IPS-NIHi7 (cell line): ENCODE measurements around the gene TCF7L2.

Source experiments
- DNase-seq: peaks from one replicate; pipeline ENCODE4 v3.0.0; 2012; ENCODE audit warnings: mixed read lengths; ENCODE audit errors: extremely low spot score

Gene TCF7L2

DNA sequence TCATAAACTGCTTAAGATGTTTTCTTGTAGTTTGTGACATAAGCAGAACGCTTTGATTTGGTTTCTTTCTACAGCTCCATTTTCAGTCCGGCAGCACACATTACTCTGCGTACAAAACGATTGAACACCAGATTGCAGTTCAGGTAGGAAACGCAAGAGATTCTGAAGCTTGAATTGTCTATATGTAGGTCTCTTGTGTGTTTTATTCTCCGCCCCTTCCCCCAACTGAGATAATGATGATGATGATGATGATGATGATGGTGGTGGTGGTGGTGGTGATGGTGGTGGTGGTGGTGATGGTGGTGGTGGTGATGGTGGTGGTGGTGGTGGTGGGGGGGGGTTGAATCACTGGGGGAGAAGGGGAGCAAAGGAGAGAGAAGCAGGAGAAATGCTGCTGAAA lies 14.4 kb downstream of the TCF7L2 start:
- no peak for DNase-seq

DNA sequence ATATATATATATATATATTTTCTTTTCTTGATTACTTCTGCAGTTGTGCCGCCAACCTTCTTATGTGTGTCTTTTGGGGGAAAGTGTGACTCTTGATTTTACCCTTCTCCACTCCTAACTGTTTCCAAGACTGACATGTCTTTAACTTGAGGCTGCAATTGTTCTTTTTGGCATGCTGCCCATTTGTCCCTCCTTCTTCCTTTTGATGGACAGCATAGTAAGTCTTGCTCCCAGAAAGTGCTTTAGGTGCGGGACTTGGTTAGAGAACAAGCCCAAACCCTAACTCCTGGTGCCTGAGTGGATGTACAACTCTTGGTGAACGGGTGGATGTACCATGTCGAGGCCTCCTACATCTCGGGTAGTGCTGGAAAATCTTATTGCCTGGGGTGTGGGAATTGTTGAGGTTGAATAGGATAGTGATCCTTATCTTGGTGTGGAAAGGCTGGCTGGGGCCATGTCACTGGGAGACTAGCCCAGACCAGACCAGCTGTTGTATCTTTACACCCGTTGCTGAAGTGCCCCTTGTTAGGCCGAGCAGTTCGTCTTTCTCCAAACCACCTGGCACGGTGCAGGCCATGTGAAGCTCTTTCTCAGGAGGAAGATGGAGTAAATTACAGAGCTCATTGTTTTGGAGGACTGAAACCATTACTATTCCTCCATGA lies 16.3 kb downstream of the TCF7L2 start:
- no peak for DNase-seq

DNA sequence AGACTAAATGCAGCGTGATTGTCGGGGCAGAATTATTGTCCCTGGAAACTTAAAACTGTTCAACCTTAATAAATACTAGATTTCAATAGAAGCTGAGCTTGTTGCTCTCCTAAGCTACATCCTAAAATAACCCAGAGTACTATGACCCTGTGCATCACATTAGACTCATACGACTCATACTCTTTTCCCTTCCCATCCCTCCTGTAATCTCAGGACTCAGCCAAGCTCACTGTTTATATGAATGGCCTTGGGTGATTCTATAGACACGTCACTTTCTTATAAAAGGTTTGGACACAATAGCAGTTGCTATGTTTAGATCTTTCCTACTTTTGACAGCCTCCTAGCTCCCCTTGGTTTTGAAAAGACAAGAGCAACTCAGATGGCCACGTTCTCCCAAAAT lies 17.2 kb downstream of the TCF7L2 start:
- DNase-seq = no peak

DNA sequence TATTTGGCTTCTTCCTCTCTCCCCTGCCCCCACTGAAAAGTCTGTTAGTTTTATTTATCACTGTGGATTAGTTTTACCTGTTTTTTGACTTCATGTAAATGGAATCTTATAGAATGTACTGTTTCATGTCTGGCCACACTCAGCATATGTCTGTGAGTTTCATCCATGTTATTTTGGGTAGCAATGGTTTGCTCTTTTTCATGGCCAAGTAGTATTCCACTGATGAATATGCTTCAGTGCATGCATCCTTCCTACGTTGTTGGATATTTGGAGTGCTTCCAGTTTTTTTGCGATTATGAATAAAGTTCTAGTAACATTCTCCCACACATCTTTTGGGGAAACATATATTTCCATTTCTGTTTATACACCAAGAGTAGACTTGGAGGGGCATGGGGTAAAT lies 19.1 kb downstream of the TCF7L2 start:
- no peak for DNase-seq

DNA sequence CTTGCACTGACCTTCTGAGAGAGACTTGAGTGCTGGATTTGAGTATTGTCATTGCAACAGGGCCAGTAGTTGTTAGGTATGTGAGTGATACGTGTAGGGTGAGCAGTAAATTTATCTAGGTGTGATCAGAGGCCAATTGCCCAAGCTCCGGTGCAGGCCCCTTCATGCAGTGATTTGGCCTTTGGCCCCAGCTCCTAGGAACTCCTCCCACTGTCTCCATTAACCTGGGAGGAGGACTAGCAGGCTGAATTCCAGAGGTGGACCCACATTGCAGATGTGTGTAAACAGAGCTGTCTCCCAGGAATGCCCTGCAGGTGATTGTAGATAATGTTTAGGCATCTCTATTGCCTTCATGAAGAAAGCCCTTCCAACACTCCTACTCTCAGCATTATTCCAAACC lies 19.5 kb downstream of the TCF7L2 start:
- DNase-seq = peak; percentile 27

DNA sequence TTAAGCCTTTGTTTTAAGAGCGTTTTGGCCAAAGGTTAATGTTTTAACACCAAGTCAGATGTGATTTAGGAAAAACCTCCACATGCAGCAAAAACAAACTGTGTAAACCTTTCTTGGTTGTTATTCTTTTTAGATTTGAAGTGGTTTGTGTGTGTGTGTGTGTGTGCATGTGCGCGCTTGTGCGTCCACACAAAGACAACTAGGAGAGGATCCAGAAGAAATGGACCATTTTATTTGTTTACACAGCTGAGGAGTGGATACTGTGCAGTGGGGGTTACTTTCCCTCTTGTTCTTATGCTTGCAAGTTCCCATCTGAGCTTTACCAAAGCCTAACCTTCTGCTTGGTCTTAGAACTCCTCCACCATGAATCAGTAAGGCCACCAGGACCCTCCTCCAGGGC lies 20.0 kb downstream of the TCF7L2 start:
- DNase-seq = no peak

DNA sequence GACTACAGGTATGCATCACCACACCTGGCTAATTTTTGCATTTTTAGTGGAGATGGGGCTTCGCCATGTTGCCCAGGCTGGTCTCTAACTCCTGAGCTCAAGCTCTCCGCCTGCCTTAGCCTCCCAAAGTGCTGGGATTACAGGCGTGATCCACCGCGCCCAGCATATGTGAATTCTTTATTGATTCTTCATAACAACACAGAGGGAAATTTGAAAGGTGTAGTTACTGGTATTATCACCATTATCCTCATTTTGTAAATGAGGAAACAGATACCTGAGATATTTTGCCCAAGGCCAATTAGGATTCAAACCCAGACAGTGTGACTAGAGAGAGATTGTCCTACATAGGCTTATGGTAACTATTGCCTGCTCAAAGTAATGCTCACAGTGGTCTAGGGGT lies 22.6 kb downstream of the TCF7L2 start:
- DNase-seq = no peak

DNA sequence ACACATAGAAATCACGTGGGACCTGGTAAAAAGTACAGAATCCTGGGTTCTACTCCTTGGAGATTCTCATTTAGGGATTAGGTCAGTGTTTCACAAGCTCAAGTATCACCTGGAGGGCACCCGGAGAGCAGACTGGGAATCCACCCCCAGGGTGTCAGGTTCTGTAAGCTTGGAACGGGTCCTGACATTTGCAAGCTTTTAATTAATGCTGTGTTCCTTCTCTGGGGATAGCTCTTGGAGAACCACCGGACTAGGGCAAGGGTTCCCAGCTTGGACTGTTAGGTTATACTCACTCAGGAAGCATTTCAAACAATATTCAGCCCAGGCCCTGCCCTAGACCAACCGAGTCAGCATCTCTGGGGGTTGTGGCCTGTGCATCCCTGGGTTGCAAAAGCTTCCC lies 23.0 kb downstream of the TCF7L2 start:
- no peak for DNase-seq

DNA sequence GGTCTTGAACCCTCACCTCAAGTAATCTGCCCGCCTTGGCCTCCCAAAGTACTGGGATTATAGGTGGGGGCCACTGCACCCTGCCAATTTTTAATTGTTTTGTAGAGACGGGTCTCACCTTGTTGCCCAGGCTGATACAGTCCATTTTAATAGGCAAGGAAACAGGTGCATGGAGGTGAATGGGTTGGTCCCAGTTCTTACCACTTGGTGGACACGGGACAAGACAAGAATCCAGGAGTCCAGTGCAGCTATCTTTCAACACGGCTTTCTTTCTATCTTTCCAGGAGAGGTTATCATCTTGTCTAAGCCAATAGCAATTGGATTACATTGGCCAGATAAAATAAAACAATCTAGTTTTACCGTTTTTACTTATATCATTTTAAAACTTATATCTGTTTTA lies 23.8 kb downstream of the TCF7L2 start:
- DNase-seq = no peak

DNA sequence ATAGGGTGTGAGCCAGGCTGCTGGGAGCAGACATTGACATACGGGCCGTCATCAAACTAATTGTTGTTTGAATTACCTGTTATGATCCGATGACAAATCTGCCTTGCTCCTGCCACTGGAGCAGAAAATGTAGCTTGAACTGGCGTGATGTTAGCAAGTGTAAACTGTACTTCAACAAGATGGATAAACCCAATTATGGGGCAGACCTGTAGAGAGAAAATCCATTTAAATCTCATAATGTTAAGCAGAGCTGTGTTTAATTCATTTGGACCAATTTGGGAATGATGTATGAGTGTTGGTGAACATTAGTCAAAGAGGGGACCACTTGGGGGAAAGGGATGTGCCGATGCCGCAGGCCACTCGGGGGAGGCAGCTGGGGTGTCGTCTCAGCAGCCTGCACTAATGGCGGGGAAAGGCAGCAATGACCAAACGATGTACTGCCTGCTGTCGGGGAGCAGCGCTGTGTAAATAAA lies 27.4 kb downstream of the TCF7L2 start:
- DNase-seq = no peak

DNA sequence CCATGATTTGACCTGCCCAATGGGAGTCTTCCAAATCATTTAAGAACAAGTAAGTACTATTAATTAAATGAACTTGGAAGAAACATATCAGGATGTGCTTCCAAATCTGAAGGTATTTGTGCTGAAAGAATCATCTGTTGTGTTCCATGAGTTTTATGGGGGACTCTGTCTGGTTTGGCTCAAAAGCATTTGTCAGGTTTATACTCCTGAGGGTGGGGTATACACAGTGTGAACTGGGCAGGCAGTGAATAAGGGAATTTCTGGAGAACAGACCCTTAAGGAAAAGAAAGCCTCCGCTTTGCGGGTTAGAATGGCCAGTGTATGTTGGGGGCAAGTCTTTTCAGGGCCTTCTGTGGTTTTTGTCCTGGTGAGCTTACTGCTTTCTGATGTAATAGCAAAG lies 29.9 kb downstream of the TCF7L2 start:
- no peak for DNase-seq

DNA sequence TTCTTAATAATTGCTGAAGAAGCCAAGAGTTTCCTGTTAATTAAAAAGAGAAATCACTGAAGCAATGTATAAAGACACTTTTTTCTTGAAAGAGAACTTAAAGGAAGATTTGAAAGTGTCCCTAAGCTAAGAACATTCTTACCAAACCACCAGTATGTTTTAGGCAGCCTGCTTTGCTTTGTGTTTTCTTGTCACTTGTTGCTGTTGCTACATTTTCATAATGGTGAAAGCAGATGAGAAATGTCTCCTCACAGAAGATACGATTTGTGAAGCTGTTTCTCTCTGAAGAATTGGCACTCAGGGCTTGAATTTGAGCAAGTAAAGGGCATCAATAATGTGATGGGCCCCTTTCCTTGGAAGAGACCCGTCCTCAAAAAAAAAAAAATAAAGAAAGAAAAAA lies 30.9 kb downstream of the TCF7L2 start:
- DNase-seq = no peak

DNA sequence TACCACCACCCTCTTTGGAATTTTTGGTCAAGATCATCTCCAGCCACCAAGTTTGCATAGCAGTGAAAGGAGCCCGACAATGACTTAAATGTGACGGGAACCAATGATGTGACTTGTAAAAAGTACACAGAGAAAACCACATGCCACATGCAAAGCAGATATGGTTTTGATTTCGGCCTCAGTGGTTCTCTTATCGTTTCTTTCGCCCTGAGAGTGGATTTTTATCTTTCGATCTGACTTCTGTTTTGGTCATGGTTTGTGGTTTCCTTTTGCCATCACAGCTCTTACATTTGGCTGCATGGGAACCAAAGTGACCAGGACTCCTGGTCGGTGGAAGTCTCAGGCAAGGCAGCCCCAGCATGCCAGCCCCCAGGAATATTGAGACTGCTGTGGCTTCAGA lies 31.5 kb downstream of the TCF7L2 start:
- no peak for DNase-seq

DNA sequence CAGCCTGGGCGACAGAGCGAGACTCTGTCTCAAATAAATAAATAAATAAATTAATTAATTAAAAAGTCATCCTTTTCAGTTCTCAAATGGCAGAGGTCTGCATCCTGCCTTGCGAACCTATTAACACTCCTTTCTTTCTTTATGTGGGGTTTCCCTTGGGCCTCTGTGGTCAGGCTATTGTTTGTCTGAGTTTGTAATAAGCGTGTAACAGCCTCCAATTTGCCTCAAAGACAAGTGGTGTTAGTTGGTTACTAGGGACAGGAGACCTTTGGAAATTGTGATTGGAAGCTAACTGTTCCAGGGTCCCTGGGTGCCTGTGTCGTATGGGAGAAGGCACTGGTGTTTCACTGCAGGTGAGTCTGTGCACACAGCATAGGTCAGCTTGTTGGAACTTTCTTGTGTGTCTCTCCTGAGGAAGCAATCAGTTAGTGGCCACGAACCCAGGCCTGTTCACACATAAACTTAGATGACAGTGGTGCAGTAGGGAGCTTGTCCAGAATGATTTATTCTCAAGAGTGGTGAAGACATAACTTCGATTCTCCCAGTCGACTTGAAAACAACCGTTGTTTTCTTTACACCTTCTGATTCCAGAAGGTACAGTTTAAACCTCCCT lies 33.5 kb downstream of the TCF7L2 start:
- DNase-seq = no peak

DNA sequence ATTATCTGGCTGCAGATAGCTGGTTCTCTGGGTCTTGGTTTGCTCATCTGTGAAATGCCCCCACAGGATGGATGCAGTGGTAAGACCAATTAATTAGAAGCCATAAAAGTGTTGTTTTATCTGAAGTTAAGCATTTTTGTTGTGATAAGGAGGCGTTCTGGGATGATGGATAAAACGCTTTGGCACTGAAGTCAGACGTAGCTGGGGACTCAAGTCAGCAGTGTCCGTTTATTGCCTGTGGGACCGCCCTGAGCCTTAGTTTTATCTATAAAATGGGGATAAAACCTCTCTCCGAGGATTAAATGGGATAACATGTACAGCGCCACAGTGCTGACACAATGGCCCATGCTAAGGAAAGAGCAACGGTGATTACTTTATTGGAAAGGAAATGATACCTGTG lies 34.7 kb downstream of the TCF7L2 start:
- no peak for DNase-seq

DNA sequence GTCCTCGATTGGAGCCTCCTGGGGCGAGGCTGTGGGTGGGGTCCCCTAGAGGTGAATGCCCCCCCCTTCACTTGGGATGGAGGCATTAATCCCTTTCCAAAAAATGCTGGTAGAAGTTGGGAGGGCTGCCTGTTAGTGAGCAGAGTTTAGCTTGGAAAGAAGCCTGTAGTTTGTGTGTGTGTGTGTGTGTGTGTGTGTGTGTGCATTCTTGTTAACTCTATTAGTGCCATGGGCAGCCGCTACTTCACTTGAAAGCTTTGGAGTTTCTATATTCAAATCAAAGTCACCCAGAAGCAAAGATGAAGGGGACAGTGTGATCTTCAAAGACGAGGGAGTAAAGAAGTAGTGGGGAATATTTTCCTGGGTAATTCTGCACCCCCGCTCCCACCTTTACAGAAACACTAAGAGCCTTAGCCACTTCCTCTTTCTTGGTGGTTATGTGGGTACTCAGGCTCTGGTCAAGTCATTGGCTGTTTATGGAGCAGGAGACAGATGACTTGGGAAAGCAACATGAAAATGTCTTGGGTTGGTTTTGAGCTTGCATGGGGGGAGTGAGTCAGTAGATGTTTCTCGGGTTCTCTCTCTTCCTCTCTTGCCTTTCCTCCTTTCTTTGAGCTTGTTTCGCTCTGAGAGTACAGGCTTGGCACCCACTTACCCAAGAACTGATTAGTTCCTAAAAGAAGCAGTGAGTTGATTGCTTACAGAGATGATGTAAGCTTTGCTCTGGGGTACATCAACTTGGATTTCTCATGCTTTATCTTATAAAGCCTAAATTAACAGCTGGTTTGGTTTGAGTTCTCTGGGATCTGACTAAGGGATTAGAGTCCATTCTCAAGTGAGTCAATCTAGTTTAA lies 35.9 kb downstream of the TCF7L2 start:
- DNase-seq = no peak

DNA sequence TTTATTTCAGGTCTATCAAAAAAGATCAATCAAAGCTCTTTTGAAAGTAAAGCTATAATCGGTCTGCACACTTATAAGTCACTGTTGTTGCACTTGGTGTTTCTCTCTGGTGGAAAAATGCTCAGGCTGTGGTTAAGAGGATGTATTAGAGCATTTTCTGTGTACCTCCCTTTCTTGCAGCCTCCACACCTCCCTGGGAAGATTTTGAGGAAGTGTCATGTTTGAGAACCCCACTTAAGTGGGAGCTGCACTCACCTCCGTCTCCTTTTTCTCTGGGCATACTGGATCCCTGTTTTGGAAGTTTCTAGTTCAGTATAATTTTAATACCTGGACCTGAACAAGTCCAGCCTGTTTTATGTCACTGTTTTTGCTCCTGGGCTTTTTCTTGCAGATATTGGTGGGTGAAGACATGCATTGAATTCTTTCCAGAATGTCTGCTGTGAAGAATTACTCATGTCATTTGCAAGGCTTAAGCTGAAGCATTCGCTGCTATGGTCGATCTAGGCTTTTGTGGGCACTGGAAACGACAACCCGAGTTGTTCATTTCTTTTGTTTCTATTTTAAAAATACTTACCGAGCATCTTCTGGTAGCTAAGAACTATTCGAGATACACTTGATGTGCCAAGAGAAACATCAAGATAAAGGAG lies 36.6 kb downstream of the TCF7L2 start:
- no peak for DNase-seq

DNA sequence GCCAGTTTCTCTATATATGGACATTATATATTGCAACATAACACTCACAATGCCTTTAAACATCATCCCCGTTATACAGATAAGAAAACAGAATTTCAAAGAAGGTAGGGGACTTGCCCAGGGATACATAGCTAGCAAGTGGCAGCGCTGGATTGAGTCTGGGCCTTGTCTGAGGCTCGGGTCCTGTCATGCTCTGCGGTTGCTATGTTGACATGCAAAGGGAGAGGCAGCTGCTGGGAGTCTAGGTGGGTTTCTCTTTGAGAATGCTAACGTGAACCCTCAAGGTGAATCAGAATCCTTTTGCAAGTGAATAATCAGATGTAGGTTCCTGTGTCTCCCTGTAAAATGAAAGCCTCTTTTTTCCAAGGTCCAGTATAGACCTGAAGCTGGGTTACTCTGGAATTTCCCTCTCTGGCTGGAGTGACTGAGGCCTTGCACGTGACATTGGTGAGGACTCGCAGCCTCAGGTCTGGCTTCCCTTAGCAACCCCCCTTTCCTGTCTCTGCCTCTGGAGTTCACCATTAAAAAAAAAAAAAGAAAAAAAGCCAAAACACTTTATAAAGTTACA lies 38.9 kb downstream of the TCF7L2 start:
- DNase-seq = no peak

DNA sequence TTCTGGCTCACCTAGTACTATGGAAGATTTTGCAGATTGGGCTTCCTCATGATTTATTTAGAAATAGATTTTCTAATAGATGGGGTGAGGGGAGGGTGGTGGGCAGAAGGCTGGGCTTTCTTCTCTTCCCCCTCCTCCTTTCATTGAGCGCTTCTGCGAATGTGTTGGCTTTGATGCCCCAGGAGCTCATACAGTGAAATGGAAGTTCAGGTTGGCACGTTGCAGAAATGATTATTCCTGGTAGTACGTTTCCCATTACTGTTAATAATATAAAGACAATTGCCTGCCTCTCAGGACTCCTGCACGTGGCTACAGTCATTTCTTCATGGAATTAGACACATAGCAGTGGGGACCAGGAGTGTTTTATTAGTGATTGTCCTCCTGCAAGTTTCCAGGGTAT lies 39.8 kb downstream of the TCF7L2 start:
- DNase-seq = no peak

DNA sequence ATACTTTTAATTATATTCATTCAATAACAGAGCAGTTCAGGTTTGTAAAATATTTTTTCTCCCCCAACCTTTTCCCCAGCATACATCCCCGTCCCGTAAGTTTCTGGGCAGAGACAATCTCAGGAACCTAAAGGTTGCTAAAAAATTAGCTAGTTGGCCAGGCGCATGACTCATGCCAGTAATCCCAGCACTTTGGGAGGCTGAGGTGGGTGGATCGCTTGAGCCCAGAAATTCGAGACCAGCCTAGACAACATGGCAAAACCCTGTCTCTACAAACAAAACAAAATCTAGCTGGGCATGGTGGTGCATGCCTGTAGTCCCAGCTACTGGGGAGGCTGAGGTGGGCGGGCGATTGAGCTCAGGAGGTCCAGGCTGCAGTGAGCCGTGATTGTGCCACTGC lies 40.2 kb downstream of the TCF7L2 start:
- no peak for DNase-seq

DNA sequence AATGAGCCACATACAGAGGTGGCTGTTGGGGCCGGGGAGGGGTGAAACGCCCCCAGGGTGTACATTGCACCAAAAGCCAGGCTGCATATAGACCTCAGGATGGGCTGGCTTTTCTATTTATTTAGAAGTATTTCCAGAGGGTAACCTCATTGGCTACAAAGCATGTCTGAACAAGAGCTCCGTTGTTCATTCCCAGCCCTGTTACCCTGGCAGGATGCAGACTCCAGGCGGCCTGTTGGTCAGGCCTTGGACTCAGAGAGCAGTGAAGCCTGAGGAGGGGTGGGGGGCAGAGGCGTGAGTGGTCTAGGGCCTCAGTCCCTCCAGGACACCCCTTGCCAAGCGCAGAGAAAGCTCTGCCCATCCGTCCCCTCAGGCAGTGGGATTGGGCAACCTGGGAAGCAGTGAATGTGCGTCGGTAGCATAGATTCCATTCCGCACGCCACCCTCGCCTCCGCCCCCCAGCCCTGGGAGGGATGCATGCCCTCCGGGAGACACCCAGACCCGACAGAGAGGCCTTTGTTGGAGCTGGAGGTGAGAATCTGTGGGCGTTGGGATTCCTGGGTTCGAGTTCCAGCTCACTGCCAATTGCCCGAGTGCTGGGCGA lies 41.9 kb downstream of the TCF7L2 start:
- no peak for DNase-seq

DNA sequence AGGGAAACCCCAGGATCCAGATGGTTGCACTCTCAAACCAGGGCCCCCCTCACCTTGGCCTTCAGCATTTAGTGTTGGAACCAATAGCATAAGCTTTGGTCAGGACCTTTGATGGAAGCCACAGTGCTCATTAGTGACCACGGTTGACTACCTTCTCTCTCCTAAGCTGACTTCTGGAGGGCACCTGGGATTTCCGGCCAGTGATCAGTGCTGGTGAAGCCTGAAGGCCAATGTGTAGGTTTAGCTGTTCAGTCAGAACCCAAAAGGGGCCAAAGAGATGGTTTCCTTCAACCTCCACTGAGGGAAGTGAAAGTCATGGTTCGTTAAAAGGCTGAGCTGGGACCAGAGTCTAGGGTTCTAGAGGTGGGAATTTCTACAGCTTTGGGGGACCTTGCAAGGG lies 46.4 kb downstream of the TCF7L2 start:
- DNase-seq = no peak
